C4-2B (cell line): Measurements from ENCODE around the gene SIX6.

ENCODE experiments used
- ZFX ChIP-seq: fragments of 450-650 bp; IDR thresholded peaks from 2 replicates; pipeline ENCODE4 v1.6.1; 2017
- TF ChIP-seq, protein P1 (sequence below): fragments of 450-650 bp; conservative IDR thresholded peaks from 2 replicates; pipeline ENCODE4 v1.5.1; 2017; ENCODE audit warnings: mild to moderate bottlenecking

DNA sequence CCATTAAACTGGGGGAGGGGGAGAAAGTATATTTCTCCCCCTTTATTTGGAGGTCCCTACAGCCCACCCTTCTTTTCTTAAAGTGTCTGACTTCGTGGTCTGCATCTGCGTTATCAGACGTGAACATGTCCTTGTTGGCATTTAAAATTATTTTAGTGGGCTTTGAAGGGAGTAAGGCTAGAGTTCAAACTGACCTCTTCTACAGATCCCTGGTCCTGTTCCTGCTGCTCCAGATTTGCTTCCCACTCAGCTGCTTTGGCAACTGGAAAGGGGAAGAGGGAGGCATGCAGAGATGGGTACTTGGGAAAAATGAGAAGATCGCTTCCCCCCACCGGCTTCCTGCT lies 611 bp upstream of the SIX6 start:
- TF ChIP-seq, protein P1, sequence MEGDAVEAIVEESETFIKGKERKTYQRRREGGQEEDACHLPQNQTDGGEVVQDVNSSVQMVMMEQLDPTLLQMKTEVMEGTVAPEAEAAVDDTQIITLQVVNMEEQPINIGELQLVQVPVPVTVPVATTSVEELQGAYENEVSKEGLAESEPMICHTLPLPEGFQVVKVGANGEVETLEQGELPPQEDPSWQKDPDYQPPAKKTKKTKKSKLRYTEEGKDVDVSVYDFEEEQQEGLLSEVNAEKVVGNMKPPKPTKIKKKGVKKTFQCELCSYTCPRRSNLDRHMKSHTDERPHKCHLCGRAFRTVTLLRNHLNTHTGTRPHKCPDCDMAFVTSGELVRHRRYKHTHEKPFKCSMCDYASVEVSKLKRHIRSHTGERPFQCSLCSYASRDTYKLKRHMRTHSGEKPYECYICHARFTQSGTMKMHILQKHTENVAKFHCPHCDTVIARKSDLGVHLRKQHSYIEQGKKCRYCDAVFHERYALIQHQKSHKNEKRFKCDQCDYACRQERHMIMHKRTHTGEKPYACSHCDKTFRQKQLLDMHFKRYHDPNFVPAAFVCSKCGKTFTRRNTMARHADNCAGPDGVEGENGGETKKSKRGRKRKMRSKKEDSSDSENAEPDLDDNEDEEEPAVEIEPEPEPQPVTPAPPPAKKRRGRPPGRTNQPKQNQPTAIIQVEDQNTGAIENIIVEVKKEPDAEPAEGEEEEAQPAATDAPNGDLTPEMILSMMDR: no peak
- no peak for TF ChIP-seq ZFX
